Stimulated activated CD4-positive, alpha-beta T cell treated with anti-CD3 and anti-CD28 coated beads, Interleukin-1b, Interleukin-23, amount 100 ng/mL, for 24 hours (primary cell): ENCODE data around the gene MCU.
"Not testable (repeated sequence)": the region's sequence is repeated elsewhere in the genome, so short reads cannot be mapped to it uniquely, and the experiment has no call there.

Experiments
- DNase-seq, 4 experiments: peaks; one replicate each; pipeline ENCODE4 v3.0.0-alpha.2; 2020; ENCODE audit warnings: low read depth in 4 of 4, low spot score in 1 of 4

Gene MCU

DNA sequence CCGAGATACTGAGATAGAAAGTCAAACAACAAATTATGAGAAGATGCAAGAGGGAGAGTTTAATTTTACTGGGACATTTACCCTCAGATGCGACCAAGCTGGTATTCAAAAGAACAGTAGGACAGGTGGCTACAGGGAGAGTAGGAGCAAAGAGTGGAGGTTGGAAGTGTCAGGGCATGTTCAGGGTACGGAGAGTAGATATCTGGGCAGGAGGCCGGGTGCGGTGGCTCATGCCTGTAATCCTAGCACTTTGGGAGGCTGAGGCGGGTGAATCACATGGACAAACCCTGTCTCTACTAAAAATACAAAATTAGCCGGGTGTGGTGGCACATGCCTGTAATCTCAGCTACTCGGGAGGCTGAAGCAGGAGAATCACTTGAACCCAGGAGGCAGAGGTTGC is 5.5 kb upstream of the MCU start:
- DNase-seq = not testable (repeated sequence)

DNA sequence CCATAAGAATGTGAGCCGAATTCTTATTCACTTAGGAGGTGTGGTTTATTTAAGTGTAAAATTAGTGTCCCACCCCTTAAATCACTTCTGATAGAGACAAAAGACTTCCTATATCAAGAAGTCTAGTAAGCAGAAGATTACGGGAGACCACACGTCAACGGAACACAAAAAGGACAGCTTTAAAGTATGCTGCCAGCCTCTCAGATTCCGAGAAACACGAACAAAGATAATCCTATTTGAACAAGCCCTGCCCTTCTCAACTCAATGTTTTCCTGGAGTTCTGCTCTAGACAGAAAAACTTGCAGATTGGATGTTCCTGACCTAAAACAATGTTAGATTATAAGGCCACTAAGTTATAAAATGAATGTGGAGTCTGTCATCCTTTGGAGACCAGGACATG is 4.9 kb upstream of the MCU start:
- DNase-seq = no peak

DNA sequence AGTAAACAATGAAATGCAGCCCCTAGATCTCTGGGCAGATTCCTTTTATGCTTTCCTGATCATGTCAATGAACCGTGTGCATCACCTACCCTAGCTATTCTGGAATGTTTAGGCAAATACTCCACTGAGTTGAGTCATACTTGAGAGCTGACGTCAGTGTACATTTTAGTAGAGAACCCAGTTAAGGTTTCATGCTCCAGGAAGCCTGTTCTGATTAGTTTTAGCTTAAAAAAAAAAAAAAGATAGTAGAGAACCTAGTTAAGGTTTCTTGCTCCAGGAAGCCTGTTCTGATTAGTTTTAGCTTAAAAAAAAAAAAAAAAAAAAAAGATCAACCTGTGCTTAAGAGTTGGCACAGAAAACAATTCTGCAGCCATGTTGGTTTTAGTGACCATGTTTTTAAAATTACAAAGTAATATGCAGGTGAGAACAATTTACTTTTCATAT is 3.7 kb upstream of the MCU start:
- no peak for DNase-seq

DNA sequence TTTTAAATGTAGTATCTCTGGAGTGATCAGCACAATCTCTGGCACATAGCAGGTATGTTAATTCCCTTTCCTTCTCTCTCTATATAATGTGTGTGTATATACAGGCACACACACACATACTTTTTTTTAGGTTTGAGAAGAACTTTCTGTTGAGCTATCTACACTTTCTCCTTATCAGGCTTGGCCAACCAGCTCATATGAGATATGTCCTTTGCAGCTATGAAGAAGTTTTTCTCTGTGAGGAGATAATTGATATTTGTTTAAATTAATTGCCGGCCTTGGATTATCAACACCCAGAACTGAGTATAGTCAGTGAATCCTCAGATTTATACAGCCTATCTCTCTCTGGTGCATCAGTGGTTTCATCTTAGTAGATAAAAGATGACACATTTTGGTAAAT is 2.3 kb upstream of the MCU start:
- DNase-seq = no peak

DNA sequence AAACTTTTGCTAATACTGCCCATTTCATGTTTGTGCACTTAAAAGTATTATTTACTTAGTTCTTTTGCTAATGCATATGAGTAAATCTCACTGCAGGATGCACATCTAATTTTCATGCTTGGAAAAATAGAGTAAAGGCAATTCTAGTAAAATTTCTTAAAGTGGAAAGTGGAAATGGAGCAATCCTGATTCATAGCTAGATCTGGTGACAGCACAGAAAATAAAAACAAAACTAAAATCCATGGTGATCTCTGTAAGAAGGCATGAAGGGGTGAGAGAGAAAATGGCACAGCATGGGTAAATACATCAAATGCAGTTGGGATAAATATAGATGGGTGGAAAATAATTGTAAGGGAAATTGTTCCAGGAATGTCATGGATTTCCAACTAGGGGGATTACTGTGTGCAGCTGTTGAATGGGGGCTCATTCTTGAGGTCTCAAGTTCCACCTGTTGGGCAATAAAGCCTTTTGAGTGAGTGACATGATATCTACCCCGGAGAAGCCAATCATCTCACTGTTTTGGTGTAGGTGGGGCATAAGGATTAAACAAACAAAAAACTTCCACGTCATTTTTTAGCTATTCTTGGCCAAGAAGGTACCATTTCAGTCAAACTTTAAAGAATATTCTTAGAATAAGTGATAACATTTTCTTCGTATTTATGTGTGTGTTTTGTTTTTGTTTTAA is 1.7 kb upstream of the MCU start:
- DNase-seq = no peak

DNA sequence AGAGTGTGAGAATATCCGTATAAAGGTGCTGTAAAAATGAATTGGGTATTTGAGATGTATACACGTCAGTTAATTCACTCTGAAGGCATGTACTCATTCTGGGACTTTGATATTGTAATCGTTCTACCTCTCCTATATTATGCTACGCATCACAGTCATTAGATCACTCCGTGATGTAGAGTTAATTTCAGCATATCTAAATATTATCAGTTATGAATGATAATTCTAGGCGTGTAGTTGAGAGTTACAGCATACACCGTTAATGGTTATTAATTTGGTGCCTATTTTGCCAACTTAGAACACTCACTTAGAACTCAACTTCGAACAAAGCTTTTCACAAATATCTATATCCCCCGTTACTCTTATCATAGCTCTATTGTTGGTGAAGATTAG is 477 bp upstream of the MCU start:
- DNase-seq = no peak

DNA sequence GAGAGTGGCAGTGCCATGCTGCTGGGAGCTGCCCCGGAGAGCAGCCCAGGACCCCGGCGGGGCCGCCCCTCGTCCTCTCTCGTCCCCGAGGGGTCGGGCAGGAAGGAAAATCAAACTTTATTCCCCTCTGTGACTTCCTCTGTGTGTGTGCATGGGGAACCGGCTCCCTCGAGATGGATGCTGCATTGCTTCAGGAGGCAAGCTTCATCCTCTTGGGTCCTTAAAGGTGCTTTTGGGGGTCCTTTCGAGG is 726 bp downstream of the MCU start:
- no peak for DNase-seq

DNA sequence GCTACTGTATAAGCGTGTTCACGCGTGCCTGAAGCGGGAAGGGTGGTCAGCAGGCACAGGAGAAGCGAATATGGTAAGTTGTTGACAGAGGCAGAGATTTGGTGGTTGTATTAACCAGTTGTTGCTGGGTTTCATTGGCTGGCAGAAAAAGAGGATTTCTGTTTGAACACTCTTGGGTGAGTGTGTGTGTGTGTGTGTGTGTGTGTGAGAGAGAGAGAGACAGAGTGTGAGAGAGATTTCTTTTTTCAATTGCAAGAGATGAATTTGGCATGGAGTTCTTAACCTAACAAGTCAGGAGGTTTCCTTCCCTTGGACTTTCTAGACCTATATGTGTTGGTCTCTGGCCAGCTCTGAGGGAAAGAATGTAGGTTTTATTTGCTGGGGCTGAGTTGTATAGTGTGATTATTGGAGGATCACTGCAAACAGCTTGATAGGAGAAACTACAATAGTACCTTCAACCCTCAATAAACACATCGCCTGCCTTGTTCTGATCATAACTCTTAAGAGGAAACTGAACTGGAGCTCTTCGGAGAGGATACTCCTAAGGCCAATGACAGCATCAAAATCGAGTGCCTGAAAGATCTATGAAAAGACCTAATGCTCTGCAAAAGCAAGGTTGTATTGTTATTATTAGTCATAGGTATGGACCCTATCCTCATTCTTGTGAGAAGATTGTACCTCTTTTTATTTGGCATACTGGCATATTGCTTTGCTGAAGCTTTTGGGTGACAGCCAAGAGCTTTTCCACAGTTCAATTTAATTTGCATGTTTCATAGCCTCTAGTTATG is 1.2 kb downstream of the MCU start:
- no peak for DNase-seq

DNA sequence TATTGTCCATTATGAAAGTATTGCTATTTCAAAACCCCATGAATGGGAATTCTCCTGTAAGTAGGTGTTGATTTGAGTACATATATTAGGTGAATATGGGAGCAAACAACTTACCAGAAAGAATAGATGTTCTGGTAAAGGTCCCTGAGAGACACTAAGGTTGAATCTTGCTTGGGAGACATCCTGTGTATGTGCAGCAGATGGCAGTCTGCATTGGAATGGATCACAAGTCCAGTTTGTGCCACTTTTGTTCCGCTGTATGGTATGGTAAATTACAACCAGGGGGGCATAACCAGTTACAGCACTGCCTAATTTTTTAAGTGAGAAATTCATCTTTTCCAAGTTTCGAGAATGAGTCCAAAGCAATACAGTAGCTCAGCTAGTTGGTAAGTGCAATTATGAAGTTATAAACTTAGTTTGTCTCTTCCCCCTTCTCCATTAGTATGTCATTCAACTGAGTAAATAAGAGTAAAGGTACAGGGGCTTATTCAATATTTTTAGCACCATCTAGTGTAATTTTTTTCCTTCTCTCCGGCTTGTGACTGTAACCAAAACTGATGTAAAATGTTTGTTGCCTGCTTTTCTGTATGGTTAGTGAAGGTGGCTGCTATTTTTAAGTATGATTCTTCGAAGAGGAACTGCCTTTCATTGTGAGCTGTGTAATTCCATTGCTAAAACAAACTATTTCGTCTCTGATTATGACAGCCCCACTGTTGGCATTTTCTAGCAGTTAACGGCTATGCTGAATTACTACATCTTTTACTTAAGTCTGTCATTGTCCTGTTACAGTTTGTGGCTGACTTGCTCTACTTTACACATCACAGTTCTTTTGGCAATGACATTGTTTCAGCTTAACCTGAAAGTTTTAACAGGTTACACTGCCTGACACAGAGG is 2.8 kb downstream of the MCU start:
- DNase-seq = no peak

DNA sequence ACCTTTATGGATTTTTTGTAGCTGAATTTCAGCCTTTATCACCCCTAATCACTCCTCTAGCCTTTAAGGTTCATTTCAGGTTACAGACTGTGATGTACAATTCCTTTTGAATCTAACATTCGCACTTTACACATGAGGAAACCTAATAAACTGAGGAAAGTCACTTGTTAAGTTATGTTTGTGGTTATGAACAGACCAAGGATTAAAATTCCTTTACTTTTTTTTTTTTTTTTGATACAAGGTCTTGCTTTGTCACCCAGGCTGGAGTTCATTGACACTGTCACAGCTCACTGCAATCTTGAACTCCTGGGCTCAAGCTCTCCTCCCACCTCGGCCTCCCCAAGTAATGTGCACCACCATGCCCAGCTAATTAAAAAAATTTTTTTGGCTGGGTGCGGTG is 3.6 kb downstream of the MCU start:
- DNase-seq = no peak

DNA sequence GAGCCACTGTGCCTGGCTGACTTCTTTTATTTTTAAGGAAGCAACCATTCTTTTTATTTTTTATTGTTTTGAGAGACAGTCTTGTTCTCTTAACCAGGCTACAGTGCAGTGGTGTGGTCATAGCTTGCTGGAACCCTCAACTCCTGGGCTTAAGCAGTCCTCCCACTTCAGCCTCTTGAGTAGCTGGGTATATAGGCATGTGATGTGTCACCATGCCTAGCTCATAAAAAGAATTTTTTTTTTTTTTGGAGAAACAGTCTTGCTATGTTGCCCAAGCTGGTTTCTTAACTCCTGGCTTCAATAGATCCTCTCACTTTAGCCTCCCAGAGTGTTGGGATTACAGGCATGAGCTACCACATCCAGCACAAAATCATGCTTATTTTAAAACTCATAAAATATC is 5.8 kb downstream of the MCU start:
- no peak for DNase-seq

DNA sequence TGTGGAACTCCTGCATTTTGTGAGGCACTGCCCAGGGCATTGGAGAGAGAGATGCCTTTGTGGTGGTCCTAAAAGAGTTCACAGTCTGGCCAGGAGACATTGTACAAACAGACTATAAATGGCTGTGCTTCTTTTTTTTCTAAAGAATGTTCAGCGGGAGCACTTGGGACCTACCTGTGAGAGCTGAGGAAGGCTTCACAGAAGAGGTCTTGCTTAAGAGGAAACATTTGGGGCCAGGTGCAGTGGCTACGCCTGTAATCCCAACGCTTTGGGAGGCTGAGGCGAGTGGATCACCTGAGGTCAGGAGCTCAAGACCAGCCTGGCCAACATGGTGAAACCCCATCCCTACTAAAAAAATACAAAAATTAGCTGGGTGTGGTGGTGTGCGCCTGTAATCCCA is 10.5 kb downstream of the MCU start:
- DNase-seq = not testable (repeated sequence)

DNA sequence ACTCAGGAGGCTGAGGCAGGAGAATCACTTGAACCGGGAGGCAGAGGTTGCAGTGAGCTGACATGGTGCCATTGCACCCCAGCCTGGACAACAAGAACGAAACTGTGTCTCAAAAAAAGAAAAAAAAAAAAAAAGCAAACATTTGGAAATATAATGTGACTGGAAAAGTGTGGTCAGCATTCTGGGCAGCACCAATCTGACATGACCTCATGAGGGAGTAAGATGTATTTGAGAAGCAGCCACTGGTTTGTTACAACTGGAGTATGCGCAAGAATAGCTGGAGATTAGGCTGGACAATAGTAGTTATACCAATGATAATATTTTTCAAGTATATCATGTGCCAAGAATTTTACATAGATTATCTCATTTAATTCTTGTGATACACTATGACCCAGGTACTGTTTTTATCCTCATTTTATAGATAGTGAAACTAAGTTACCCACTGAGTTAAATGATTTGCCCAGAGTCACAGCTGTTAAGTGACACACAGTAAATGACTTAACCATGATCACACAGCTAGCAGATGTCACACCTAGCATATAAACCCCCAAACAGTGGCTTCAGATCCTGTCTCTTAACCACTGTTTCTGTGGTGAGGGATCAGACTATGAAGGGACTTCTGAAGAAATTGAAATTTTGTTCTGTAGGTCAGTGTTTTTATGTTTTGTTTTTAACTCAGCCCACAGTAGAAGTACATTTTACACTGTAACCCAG is 11.1 kb downstream of the MCU start:
- no peak for DNase-seq

DNA sequence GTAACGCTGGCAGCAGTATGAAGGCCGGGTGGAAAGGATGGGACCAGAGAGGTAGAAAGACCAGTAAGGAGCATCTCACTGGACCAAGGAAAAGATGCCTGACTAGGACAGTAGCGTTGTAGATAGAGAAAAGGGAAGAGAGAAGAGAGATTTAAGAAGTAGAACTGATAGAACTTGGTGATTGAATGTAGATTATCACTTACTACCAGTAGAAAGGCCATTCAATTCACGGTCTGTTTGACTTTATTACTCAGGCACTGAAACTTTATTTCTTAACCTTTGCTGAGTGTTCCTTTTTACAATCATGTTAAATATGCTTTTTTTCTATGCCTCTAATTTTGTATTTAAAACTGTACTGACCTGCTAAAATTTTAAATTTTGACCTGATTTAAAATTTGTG is 12.2 kb downstream of the MCU start:
- DNase-seq = no peak

DNA sequence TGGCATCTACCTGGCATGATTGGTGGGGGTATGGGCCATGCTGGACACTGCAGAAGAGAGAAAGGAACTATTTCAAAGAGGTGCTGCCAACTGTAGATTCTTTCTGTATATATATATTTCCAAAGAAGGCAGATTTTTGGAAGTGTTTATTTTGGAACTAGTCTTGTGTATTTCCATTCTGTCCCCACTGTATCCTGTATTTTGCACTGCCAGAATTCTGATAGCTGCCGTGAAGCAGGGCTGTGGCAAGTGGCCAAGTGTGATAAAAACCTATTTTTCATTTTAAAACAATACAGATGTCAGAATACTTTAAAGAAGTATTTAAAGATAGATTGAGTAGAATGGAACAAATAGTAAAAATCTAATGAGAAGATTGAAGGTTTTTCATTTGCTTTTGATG is 17.1 kb downstream of the MCU start:
- DNase-seq = no peak

DNA sequence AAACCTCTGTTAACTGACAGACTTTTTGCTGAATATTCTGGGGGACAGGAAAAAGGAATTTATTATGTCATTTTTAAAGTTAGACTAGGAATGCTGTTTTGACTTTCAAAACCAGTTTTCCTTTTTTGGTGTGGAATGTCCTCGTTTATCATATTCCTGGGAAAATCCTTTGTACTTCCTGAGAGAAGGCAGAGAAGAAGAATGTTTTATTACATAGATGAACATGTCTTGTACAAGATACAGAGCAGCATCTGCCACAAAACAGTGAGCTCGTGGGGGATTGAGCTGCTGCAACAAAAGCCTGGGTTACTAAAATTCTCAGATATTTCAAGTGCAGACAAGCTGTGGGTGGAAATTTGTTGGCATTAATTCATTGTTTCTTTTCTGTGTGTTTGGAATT is 20.2 kb downstream of the MCU start:
- DNase-seq = no peak

DNA sequence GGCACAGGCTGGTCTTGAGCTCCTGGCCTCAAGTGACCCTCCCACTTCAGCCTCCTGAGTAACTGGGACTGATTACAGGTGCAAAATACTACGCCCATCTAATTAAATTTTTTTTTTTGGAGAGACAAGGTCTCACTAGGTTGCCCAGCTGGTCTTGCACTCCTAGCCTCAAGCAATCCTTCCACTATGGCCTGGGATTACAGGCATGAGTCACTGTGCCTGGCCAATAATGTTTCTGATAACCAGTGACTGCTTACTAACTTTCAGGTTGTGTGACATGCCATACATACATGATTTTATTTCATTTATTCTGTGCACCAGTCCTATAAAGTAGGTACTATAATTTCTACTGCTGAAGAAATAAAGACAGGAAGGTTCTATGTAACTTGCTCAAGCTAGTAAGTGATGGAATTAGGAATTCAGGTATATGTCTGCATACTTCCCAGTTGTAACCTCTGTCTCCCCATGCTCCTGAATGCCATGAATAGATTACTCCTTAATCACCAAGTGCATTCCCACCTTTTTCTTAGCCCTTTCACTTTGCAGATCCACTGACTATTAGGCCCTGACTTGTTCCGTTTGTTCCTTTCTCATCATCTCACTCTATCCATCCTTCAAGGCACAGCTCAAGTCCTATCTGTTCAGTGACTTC is 28.1 kb downstream of the MCU start:
- no peak for DNase-seq

DNA sequence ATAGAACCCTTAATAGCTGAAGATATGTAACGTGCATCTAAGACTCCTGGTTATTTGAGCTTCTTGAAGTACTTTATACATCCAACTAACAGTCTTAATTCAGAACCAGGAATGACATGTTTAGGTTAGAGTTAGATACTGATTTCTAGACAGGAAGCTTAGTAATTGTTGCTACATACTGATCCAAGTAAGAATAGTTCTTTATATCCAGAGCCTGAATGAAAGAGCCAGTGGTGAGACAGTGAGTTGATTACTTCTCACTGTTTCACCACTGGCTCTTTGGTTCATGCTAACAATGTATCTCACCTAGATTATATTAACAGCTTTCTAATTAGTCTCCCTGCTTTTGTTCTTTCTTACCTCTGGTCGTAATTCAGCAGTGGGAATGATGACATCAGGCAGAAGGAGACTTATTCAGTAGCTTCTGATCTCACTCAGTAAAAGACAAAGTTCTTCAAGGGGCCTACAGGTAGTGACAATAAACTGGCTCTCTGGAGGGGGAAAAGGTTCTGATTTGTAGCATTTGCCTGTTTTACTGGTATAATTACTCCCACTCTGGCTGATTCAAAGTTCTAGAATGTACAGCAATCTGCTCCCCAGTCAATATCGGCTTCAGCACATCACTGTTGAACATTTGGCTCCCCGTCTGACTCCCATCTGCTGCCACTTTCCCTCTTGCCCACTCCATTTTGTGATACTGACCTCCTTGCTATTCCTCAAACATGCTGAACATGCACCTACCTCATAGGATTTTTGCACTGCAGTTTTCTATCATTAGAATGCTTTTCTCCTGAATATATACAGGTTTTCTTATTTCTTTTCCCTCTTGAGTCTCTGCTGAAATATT is 29.1 kb downstream of the MCU start:
- DNase-seq = no peak

DNA sequence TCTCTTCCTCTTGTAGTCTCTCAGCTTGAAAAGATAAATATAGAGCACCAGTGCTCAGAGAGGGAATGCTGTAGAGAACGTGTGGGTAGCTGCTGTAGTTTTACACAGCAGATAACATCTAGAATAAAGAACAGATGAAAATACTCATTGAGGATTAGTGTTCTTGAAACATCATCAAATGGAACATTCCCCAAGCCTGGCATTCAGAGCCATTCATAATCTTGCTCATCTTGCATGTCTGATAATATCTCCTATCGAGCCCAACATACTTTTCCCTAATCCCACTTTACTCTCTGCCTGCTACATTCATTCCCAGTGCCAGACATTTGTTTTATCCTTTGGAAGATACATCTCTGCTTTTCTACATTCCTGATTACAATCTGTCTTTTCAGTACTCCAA is 35.2 kb downstream of the MCU start:
- no peak for DNase-seq

DNA sequence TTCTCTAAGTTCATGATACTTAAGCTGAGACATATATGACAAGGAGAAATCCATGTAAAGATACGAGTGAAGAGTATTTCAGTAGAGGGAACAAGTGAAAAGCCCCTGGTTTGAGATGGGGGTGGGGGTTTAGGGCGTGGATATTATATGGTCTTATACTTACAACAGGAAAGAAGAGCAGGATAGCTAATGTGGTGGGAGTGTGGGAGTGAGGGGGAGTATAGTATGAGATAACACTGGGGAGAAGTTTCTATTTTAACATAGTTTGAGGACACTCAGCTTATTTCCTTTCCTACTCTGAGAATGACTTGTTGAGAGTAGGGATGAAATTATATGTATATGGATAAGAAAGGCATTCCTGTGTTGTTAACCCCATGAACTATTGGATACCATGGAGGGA is 36.5 kb downstream of the MCU start:
- DNase-seq = no peak
